Skeletal muscle tissue (tissue), 4 donors: ENCODE results near the gene TPGS1. TPM values are rescaled to one million over a fixed set of nuclear protein-coding genes. Genes with fewer than 3 reads are reported as not detected.

Experiments
- H3K27ac ChIP-seq: one replicate; pipeline ENCODE4 v1.7.0; 2013; ENCODE audit warnings: mild to moderate bottlenecking, low read depth, low read length, inconsistent platforms
- H3K27me3 ChIP-seq, 3 donors: one replicate each; pipeline ENCODE4 v1.7.0; 2013; ENCODE audit warnings: low read length in 3 of 3; ENCODE audit not compliant: control insufficient read depth in 3 of 3, insufficient read depth in 3 of 3
- H3K36me3 ChIP-seq, 3 donors: one replicate each; pipeline ENCODE4 v1.7.0; 2013; ENCODE audit warnings: low read length in 3 of 3; ENCODE audit not compliant: control insufficient read depth in 3 of 3, insufficient read depth in 3 of 3
- H3K4me1 ChIP-seq, 3 donors: one replicate each; pipeline ENCODE4 v1.7.0; 2013; ENCODE audit warnings: low read length in 3 of 3, mild to moderate bottlenecking in 3 of 3; ENCODE audit not compliant: control insufficient read depth in 3 of 3, insufficient read depth in 3 of 3
- H3K4me3 ChIP-seq, 3 donors: one replicate each; pipeline ENCODE4 v1.7.0; 2013; ENCODE audit warnings: low read length in 3 of 3
- H3K9ac ChIP-seq, 3 donors: one replicate each; pipeline ENCODE4 v1.7.0; 2013; ENCODE audit warnings: low read length in 3 of 3, mild to moderate bottlenecking in 3 of 3, moderate library complexity in 2 of 3, low read depth in 1 of 3
- H3K9me3 ChIP-seq, 3 donors: one replicate each; pipeline ENCODE4 v1.7.0; 2013; ENCODE audit warnings: low read length in 3 of 3; ENCODE audit not compliant: control insufficient read depth in 3 of 3
- total RNA-seq: library from RNA; depleted of rRNA; stranded (reverse); fragments of >200 nt; gene quantifications from one replicate; pipeline ENCODE4 v1.2.3, GENCODE V29; 2014
- donor health status: Osteomylitis.

TPGS1 gene
- total RNA-seq, 1 donor from 2014 or later: 24.5 TPM

DNA sequence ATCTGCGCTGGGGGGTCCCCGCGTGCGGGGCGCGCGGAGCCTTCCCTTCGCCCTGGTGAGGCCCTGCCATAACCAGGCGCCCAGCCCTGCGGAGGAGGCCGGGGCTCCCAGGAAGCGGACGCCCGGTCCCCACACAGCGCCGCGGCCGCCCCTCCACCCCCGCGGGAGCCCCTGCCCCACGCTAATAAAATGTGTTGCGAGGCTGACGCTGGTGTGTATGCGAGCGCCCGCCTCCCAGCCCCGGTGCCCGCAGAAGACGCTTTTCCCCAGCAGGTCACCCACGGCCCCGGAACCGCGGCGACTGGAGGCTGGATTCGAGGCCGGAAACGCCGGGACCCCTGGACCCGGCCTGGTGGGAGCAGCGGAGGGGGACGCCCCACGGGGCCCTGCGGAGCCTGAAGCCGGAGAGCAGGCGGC lies 12.2 kb downstream of the TPGS1 start:
- Histone ChIP-seq H3K4me3 (no peak overlapping the region), H3K36me3 (no peaks in the 10 kb centered on the region), H3K9ac (no peak overlapping the region), H3K27me3 (no peaks in the 10 kb centered on the region), H3K9me3 (no peaks in the 10 kb centered on the region), H3K27ac (no peak overlapping the region), H3K4me1 (peaks cover 0 to 1% (median 0%) of the 10 kb centered on the region in 3 donors)

GRCh38 chr19:522726-523125 lies 15.4 kb downstream of the TPGS1 start:
- Histone ChIP-seq H3K9ac (no peak overlapping the region), H3K9me3 (no peaks in the 10 kb centered on the region), H3K4me1 (peaks cover 0 to 2% (median 0%) of the 10 kb centered on the region in 3 donors), H3K4me3 (no peak overlapping the region), H3K27me3 (peaks cover 4 to 10% (median 7%) of the 10 kb centered on the region in 3 donors), H3K27ac (no peak overlapping the region), H3K36me3 (no peaks in the 10 kb centered on the region)

DNA sequence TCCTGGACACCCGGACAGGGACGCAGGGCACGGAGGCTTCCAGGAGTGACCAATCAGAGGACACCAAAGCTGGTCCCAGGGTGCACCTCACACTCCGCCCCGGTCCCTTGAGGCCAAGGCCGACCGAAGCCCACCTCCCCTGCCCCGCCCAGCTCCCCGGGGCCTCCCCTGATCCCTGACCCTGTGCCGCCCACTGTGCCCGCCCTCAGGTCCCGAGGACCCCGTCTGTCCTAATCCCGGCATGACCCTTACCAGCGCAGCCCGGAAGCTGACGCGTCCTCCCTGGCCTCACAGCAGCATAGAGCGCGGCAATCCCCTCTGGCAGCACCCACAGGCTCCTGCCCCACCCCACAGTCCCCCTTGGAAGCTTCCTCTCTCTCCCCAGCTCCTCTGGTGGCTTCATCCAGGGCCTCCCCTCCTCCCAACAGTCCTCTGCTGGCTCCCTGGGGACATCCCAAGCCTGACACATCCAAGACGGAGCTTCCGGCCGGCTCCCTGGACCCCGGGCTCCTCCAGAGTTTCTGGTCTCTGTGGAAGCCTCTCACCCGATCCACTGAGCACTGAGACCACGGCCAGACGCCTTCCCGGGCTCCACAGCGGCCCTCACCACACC lies 16.9 kb downstream of the TPGS1 start:
- Histone ChIP-seq H3K9ac (no peak overlapping the region), H3K4me3 (no peak overlapping the region)

GRCh38 chr19:525029-525428 lies 17.7 kb downstream of the TPGS1 start:
- H3K4me1 ChIP-seq: peaks cover 0 to 2% (median 0%) of the 10 kb centered on the region in 3 donors
- H3K27ac ChIP-seq: no peak overlapping the region
- no peak overlapping the region for H3K4me3 ChIP-seq
- no peak overlapping the region for H3K9ac ChIP-seq
- H3K36me3 ChIP-seq: no peaks in the 10 kb centered on the region
- peaks cover 10 to 12% (median 10%) of the 10 kb centered on the region in 3 donors for H3K27me3 ChIP-seq
- H3K9me3 ChIP-seq: no peaks in the 10 kb centered on the region

More for the DNA sequence above, 16.9 kb downstream of the TPGS1 start:
- Histone ChIP-seq H3K4me1 (peaks cover 0 to 2% (median 0%) of the 10 kb centered on the region in 3 donors), H3K27ac (no peak overlapping the region), H3K9me3 (no peaks in the 10 kb centered on the region), H3K27me3 (peaks cover 10 to 12% (median 10%) of the 10 kb centered on the region in 3 donors), H3K36me3 (no peaks in the 10 kb centered on the region)

- Histone ChIP-seq H3K27me3 (peaks cover 10 to 12% (median 10%) of the 10 kb centered on the region in 3 donors), H3K4me3 (no peak overlapping the region), H3K36me3 (no peaks in the 10 kb centered on the region), H3K27ac (no peak overlapping the region), H3K9ac (no peak overlapping the region), H3K4me1 (peaks cover 3 to 7% (median 3%) of the 10 kb centered on the region in 3 donors), H3K9me3 (no peaks in the 10 kb centered on the region)
Measured at GRCh38 chr19:525857-526419, 18.6 kb downstream of the TPGS1 start.

DNA sequence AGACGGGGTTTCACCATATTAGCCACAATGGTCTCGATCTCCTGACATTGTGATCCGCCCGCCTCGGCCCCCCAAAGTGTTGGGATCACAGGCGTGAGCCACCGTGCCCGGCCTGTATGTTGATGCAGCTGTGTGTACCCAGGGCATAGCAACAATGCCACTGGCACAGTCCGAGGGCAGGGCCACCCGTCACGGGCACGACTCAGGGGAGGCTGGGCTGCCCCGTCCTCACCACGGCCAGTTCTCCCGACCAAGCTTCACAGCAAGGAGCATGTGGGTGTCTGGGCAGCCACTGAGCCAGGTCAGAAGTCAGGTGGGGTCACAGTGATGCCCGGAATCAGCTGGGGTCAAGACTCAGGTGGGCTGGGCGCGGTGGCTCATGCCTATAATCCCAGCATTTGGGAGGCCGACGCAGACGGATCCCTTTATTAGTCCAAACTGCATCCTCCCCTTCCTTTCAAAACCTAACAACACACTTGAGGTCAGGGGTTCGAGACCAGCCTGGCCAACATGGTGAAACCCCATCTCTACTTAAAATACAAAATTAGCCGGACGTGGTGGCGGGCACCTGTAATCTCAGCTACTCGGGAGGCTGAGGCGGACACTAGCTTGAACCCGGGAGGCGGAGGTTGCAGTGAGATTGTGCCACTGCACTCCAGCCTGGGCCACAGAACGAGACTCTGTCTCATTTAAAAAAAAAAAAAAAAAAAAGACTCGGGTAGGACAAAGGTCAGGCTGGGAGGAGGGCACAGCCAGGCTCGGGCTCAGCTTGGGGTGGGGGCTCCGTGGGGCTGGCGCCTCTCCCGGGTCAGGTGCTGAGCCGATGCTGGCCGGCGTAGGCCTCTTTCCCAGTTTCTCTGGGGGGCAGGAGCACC lies 23.1 kb downstream of the TPGS1 start:
- H3K4me3 ChIP-seq: peak overlapping the region; percentile 59 to 82 (median 82)
- peaks cover 7 to 12% (median 10%) of the 10 kb centered on the region in 3 donors for H3K27me3 ChIP-seq
- H3K36me3 ChIP-seq: peaks cover 0 to under 1% (median 0%) of the 10 kb centered on the region in 3 donors
- H3K9ac ChIP-seq: peak overlapping the region; percentile 61 to 84 (median 78)
- H3K27ac ChIP-seq: peak overlapping the region; percentile 79
- peaks cover 27 to 32% (median 32%) of the 10 kb centered on the region in 3 donors for H3K4me1 ChIP-seq
- no peaks in the 10 kb centered on the region for H3K9me3 ChIP-seq

GRCh38 chr19:531009-531752 lies 23.9 kb downstream of the TPGS1 start:
- no peaks in the 10 kb centered on the region for H3K9me3 ChIP-seq
- peaks cover 2 to 12% (median 8%) of the 10 kb centered on the region in 3 donors for H3K27me3 ChIP-seq
- peak overlapping the region; percentile 61 to 84 (median 78) for H3K9ac ChIP-seq
- peaks cover 30 to 37% (median 37%) of the 10 kb centered on the region in 3 donors for H3K4me1 ChIP-seq
- H3K36me3 ChIP-seq: peaks cover 3 to 8% (median 6%) of the 10 kb centered on the region in 3 donors
- peak overlapping the region; percentile 79 for H3K27ac ChIP-seq
- H3K4me3 ChIP-seq: peak overlapping the region; percentile 59 to 94 (median 82)

- Histone ChIP-seq H3K4me3 (peak within 1 kb of the TSS; percentile 59 to 94 (median 88)), H3K9ac (peak within 1 kb of the TSS; percentile 89 to 96 (median 94)), H3K36me3 (peaks cover 11 to 16% (median 13%) of the 10 kb centered on the region in 3 donors), H3K27me3 (peaks cover 0 to 6% (median 6%) of the 10 kb centered on the region in 3 donors), H3K9me3 (no peaks in the 10 kb centered on the region), H3K27ac (peak within 1 kb of the TSS; percentile 90), H3K4me1 (peaks cover 30 to 37% (median 37%) of the 10 kb centered on the region in 3 donors)
Measured at GRCh38 chr19:531753-532560, 24.7 kb downstream of the TPGS1 start, which contains the start of gene CDC34. CDC34 (plus strand) TSS chr19:531760; CDS start chr19:531932, 172 bp downstream.
